ENCODE measurements around the gene LMO7.
A peak's percentile ranks its signal among the peaks of the same experiment; 100 is the strongest.

The LMO7 gene

DNA sequence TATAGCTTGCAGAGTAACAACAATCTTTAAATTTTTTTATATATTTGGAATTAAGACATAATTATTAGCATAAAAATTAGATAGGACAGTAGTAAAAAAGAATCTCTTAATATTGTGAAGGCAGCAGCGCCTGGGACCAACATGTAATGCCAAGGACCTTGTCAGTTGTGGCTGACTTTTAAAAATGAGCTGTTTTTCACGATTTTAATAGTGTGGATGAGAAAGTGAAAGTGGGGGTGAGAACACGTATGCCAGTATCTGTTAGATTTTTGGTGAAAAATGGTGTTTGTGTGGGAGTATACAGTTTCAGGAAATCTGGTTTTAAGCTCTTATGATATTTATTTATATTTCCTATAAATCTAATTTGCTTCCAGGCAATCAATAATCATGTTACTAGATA, 125.2 kb downstream of the LMO7 start:
- TF ChIP-seq JUND (IDR thresholded peaks at IDR 0.05; ENCODE audit: low read depth), result no peak
- no peak for DNase-seq (ENCODE audit: low read depth in 1 of 2, low spot score in 1 of 2)
- in situ Hi-C loops (cut with HindIII; ENCODE audit: low pct_unique_long_range_greater_than_20kb, low sequenced_read_pairs), result no loop called here

DNA sequence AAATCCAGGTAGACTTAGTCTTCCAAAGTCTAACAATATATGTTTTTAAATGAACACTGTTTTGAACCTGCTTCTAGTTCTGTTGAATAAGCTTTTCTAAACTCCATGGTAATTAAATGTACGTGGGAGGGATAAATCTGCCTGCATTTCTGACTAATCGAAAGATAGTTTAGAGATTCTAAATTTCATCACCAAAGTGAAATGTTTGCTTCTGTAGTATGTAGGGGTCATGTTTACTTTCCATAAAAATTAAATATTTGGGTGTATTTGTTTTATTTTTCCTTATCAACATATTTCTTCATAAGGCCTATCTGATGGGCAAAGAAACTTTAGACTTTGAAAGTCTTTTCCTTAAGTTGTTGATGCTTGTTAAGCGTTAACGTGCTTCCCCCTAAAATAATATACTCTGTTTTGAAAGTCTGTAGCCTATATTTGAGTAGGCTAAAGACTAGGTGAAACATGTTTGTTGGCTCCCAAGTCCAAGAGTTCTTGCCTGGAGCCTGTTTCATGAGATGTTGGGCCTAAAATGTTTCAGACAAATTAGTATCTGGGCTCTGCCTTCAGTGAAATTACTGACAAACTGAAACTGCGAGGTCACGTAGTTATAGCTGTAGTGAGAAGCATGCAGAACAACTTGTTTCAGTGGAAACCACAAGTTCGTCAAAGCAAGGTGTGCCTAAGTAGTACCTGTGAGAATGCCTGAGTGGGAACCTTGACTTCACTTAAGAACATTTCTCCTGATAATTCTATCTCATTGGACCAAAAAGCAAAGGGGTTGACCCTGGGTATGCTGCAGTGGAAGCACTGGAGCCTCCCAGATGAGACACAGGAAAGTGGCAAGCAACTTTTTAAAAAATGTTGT, 126.2 kb downstream of the LMO7 start:
- DNase-seq (ENCODE audit: low read depth in 1 of 2, low spot score in 1 of 2), result peak in 1 of 2 experiments; percentile 74
- 0 out of 2 replicates have a peak, but pooled peaks have one; percentile 27 for TF ChIP-seq JUND (IDR thresholded peaks at IDR 0.05; ENCODE audit: low read depth)
- in situ Hi-C loops (cut with HindIII; ENCODE audit: low pct_unique_long_range_greater_than_20kb, low sequenced_read_pairs), result no loop called here

GRCh38 chr13:75762955-75763354, 126.8 kb downstream of the LMO7 start:
- DNase-seq (ENCODE audit: low read depth in 1 of 2, low spot score in 1 of 2), result no peak
- in situ Hi-C loops (cut with HindIII; ENCODE audit: low pct_unique_long_range_greater_than_20kb, low sequenced_read_pairs), result no loop called here
- TF ChIP-seq JUND (IDR thresholded peaks at IDR 0.05; ENCODE audit: low read depth), result no peak

- in situ Hi-C loops (cut with HindIII; ENCODE audit: low pct_unique_long_range_greater_than_20kb, low sequenced_read_pairs), result no loop called here
- DNase-seq (ENCODE audit: low read depth in 1 of 2, low spot score in 1 of 2), result no peak
- TF ChIP-seq JUND (IDR thresholded peaks at IDR 0.05; ENCODE audit: low read depth), result no peak
Observed at GRCh38 chr13:75763512-75763911, 127.4 kb downstream of the LMO7 start.

GRCh38 chr13:75764251-75764925, 128.3 kb downstream of the LMO7 start:
- DNase-seq (ENCODE audit: low read depth in 1 of 2, low spot score in 1 of 2), result no peak
- in situ Hi-C loops (cut with HindIII; ENCODE audit: low pct_unique_long_range_greater_than_20kb, low sequenced_read_pairs), result no loop called here
- no peak for TF ChIP-seq JUND (IDR thresholded peaks at IDR 0.05; ENCODE audit: low read depth)

GRCh38 chr13:75764926-75765310, 128.8 kb downstream of the LMO7 start:
- no peak for DNase-seq (ENCODE audit: low read depth in 1 of 2, low spot score in 1 of 2)
- no peak for TF ChIP-seq JUND (IDR thresholded peaks at IDR 0.05; ENCODE audit: low read depth)
- in situ Hi-C loops (cut with HindIII; ENCODE audit: low pct_unique_long_range_greater_than_20kb, low sequenced_read_pairs), result no loop called here

DNA sequence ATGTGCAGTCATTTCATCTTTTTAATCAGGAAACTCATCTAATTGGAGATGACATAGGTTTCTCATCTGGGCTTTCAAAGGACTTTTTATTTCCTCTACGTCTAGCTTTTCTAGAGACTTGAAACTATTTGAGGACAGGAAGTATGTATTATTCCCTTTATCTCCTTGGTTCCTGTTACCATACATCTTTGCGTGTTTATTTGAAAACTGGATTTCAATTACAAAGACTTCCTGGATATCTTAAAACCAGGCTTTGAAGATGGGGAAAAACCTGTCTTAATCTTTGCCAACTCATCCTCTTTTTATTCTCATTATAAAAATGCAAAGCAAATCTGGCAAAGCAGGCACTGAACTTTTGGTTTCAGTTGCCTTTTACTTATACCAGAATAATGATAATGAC, 130.5 kb downstream of the LMO7 start:
- DNase-seq (ENCODE audit: low read depth in 1 of 2, low spot score in 1 of 2), result no peak
- in situ Hi-C loops (cut with HindIII; ENCODE audit: low pct_unique_long_range_greater_than_20kb, low sequenced_read_pairs), result no loop called here
- TF ChIP-seq JUND (IDR thresholded peaks at IDR 0.05; ENCODE audit: low read depth), result no peak

GRCh38 chr13:75769141-75769905, 133.2 kb downstream of the LMO7 start:
- DNase-seq (ENCODE audit: low read depth in 1 of 2, low spot score in 1 of 2), result no peak
- in situ Hi-C loops (cut with HindIII; ENCODE audit: low pct_unique_long_range_greater_than_20kb, low sequenced_read_pairs), result no loop called here
- TF ChIP-seq JUND (IDR thresholded peaks at IDR 0.05; ENCODE audit: low read depth), result no peak

- in situ Hi-C loops (cut with HindIII; ENCODE audit: low pct_unique_long_range_greater_than_20kb, low sequenced_read_pairs), result no loop called here
- TF ChIP-seq JUND (IDR thresholded peaks at IDR 0.05; ENCODE audit: low read depth), result no peak
- no peak for DNase-seq (ENCODE audit: low read depth in 1 of 2, low spot score in 1 of 2)
Observed at GRCh38 chr13:75770164-75770563, 134.0 kb downstream of the LMO7 start.

GRCh38 chr13:75770592-75771011, 134.5 kb downstream of the LMO7 start:
- DNase-seq (ENCODE audit: low read depth in 1 of 2, low spot score in 1 of 2), result no peak
- in situ Hi-C loops (cut with HindIII; ENCODE audit: low pct_unique_long_range_greater_than_20kb, low sequenced_read_pairs), result no loop called here
- TF ChIP-seq JUND (IDR thresholded peaks at IDR 0.05; ENCODE audit: low read depth), result no peak

- in situ Hi-C loops (cut with HindIII; ENCODE audit: low pct_unique_long_range_greater_than_20kb, low sequenced_read_pairs), result no loop called here
- no peak for DNase-seq (ENCODE audit: low read depth in 1 of 2, low spot score in 1 of 2)
- TF ChIP-seq JUND (IDR thresholded peaks at IDR 0.05; ENCODE audit: low read depth), result no peak
Observed at GRCh38 chr13:75771226-75771625, 135.1 kb downstream of the LMO7 start.

DNA sequence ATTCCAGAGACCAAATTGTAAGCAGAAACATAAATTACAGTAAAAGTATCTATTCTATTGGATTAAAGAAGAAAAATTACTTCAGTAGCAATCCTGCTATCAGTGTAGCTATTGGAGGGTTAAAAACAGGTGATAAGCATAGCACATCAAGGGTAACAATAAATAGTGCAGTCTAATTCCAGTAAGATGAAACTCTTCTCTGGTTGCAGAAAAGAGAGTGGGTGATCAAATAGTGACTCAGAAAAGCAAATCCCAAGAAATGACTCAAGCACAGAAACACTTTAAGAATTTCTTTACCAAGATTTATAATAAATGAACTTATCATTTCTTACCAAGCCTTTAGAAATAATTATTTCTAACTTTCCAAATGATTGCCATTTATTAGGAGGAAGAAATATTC, 135.7 kb downstream of the LMO7 start:
- no peak for TF ChIP-seq JUND (IDR thresholded peaks at IDR 0.05; ENCODE audit: low read depth)
- no peak for DNase-seq (ENCODE audit: low read depth in 1 of 2, low spot score in 1 of 2)

GRCh38 chr13:75774176-75774575, 138.0 kb downstream of the LMO7 start:
- TF ChIP-seq JUND (IDR thresholded peaks at IDR 0.05; ENCODE audit: low read depth), result no peak
- DNase-seq (ENCODE audit: low read depth in 1 of 2, low spot score in 1 of 2), result no peak
- in situ Hi-C loops (cut with HindIII; ENCODE audit: low pct_unique_long_range_greater_than_20kb, low sequenced_read_pairs), result no loop called here

More for the DNA sequence above, 135.7 kb downstream of the LMO7 start:
- in situ Hi-C loops (cut with HindIII; ENCODE audit: low pct_unique_long_range_greater_than_20kb, low sequenced_read_pairs), result no loop called here
